Spleen (tissue), 7 donors: ENCODE results near the gene PPIL6.

Experiments
- CTCF ChIP-seq, 11 experiments: fragments of 200-600 bp in 7 of 11; fragments of 450-650 bp in 4 of 11; sonication (generic) in 4 of 11; IDR thresholded peaks in 8 of 11; conservative IDR thresholded peaks in 3 of 11; 1 replicate in 7 of 11; 2 replicates in 4 of 11; pipeline versions ENCODE4 v1.4.0 to v1.8.0; 2016 to 2021; ENCODE audit warnings: antibody characterized with exemption in 11 of 11, inconsistent platforms in 4 of 11, mild to moderate bottlenecking in 1 of 11
- POLR2A ChIP-seq, 3 donors: fragments of 450-650 bp; IDR thresholded peaks; one replicate each; pipeline ENCODE4 v1.5.1; 2017; ENCODE audit warnings: antibody characterized with exemption in 3 of 3, mild to moderate bottlenecking in 1 of 3
- donor health status: DM: no; HTN: no; CAD: no; lungs with moderate emphysema.
- donor health status: DM: no; HTN: no; CAD: no.
- donor health status: DM: no; HTN: no; CAD: no.

- TF ChIP-seq CTCF (IDR thresholded peaks at IDR 0.05 in 8 of 11, conservative IDR thresholded peaks at IDR 0.05 in 3 of 11) (no peak), POLR2A (IDR thresholded peaks at IDR 0.05) (no peak)
Observed at GRCh38 chr6:109434456-109434855, 6.0 kb downstream of the PPIL6 start.
